Measurements from ENCODE around the gene CHN2.

Gene CHN2

DNA sequence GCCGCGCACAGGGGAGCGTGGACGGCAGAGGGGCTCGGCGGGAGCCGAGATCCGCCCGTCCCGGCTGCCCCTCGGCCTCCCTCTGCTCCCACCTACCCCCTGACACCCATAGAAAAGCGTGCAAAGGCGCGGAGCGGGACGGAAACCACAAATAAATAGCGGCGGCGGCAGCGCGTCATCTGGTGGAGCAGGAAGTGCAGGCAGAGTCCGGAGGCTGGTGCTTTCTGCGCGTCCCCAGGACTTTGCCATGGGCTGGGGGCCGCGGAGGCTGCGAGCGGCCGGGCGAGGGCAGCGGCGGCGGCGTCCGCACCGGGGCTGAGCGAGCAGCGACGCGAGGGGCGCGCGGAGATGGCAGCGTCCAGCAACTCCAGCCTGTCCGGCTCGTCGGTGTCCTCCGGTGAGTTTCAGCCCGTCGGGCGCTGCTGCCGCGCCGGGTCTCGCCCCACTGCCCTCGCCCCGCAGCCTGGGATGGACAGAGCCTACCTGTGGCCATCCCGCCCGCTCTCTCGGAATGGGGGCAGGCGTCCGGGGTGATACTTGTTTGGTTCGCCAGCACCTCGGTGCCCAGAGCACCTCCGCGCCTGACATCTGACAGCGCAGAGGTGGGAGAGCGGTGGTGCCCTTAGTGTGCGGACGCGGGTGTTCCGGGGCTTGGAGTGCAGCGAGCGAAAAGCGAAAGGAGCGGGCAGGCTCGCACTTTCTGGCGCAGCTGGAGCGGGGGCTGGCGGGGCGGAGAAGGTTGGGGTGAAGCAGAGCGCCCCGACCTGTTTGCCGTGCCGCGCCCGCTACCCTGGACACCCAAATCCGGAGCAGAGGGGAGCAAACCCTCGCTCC, at the start of gene CHN2:
TSS of gene CHN2 (plus strand) at position 182 of the 834 bp plus-strand sequence.
- H3F3A ChIP-seq (ENCODE audit: insufficient read depth) = no peaks in the 10 kb centered on the region
- no peak within 1 kb of the TSS for H3K4me3 ChIP-seq (ENCODE audit: insufficient read depth, low read length, poor library complexity, severe bottlenecking)
- H3K27me3 ChIP-seq (ENCODE audit: low read length) = no peaks in the 10 kb centered on the region
- H3K36me3 ChIP-seq (ENCODE audit: low read length) = no peaks in the 10 kb centered on the region
- no peak within 1 kb of the TSS for H3K27ac ChIP-seq (ENCODE audit: low read depth, low read length)
- no peak within 1 kb of the TSS for H2AFZ ChIP-seq (ENCODE audit: low read depth, low read length, severe bottlenecking)
- no peaks in the 10 kb centered on the region for H3K79me2 ChIP-seq (ENCODE audit: insufficient read depth, low read length)
- H3K9me2 ChIP-seq (replicated peaks; ENCODE audit: insufficient read depth, low read length) = no peaks in the 10 kb centered on the region
- H3K9ac ChIP-seq (ENCODE audit: low read length) = no peak within 1 kb of the TSS
- no peaks in the 10 kb centered on the region for H4K20me1 ChIP-seq (ENCODE audit: low read depth, low read length)
- TF ChIP-seq, protein P1, sequence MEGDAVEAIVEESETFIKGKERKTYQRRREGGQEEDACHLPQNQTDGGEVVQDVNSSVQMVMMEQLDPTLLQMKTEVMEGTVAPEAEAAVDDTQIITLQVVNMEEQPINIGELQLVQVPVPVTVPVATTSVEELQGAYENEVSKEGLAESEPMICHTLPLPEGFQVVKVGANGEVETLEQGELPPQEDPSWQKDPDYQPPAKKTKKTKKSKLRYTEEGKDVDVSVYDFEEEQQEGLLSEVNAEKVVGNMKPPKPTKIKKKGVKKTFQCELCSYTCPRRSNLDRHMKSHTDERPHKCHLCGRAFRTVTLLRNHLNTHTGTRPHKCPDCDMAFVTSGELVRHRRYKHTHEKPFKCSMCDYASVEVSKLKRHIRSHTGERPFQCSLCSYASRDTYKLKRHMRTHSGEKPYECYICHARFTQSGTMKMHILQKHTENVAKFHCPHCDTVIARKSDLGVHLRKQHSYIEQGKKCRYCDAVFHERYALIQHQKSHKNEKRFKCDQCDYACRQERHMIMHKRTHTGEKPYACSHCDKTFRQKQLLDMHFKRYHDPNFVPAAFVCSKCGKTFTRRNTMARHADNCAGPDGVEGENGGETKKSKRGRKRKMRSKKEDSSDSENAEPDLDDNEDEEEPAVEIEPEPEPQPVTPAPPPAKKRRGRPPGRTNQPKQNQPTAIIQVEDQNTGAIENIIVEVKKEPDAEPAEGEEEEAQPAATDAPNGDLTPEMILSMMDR (IDR thresholded peaks at IDR 0.05; ENCODE audit: insufficient read depth, low read length, poor library complexity, severe bottlenecking) = no peak
- no peak for TF ChIP-seq EZH2phosphoT487 (conservative IDR thresholded peaks at IDR 0.05; ENCODE audit: low read length)
- no peak within 1 kb of the TSS for H3K4me2 ChIP-seq (ENCODE audit: low read depth, low read length, poor library complexity, severe bottlenecking)
- H3K9me3 ChIP-seq (ENCODE audit: insufficient read depth, low read length) = no peaks in the 10 kb centered on the region

DNA sequence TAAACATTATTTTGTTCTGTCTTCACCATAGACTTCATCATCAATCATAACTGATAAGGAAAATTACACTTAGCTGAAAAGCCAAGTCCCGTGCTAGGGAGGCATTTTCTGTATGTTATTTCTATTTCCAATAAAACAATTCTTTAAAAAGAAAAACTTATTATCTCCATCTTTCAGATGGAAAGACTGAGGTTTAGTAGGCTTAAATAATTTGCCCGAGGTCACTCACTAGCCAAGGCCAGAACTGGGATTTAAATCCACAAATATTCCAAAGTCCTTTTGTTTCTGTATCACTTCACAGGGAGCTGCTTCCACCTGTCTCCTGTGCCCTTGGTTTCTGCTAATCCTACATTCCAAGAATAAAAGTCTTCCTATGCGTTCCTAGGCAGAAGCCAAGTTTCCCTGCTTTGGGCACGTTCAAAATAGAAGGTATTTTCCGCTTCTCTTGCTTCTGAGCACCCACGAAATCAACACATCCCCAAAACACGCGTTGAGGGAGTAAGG, 49.0 kb upstream of the CHN2 start:
- H3K9ac ChIP-seq (ENCODE audit: low read length) = no peak overlapping the region
- no peak overlapping the region for H2AFZ ChIP-seq (ENCODE audit: low read depth, low read length, severe bottlenecking)
- H3K4me2 ChIP-seq (ENCODE audit: low read depth, low read length, poor library complexity, severe bottlenecking) = no peak overlapping the region
- TF ChIP-seq, protein P1 (IDR thresholded peaks at IDR 0.05; ENCODE audit: insufficient read depth, low read length, poor library complexity, severe bottlenecking) = no peak
- TF ChIP-seq EZH2phosphoT487 (conservative IDR thresholded peaks at IDR 0.05; ENCODE audit: low read length) = no peak
- no peaks in the 10 kb centered on the region for H3K9me3 ChIP-seq (ENCODE audit: insufficient read depth, low read length)
- H4K20me1 ChIP-seq (ENCODE audit: low read depth, low read length) = no peaks in the 10 kb centered on the region
- H3F3A ChIP-seq (ENCODE audit: insufficient read depth) = no peaks in the 10 kb centered on the region
- H3K27ac ChIP-seq (ENCODE audit: low read depth, low read length) = no peak overlapping the region
- no peaks in the 10 kb centered on the region for H3K79me2 ChIP-seq (ENCODE audit: insufficient read depth, low read length)
- H3K9me2 ChIP-seq (replicated peaks; ENCODE audit: insufficient read depth, low read length) = no peaks in the 10 kb centered on the region
- H3K36me3 ChIP-seq (ENCODE audit: low read length) = no peaks in the 10 kb centered on the region
- H3K27me3 ChIP-seq (ENCODE audit: low read length) = no peaks in the 10 kb centered on the region
- no peak overlapping the region for H3K4me3 ChIP-seq (ENCODE audit: insufficient read depth, low read length, poor library complexity, severe bottlenecking)

DNA sequence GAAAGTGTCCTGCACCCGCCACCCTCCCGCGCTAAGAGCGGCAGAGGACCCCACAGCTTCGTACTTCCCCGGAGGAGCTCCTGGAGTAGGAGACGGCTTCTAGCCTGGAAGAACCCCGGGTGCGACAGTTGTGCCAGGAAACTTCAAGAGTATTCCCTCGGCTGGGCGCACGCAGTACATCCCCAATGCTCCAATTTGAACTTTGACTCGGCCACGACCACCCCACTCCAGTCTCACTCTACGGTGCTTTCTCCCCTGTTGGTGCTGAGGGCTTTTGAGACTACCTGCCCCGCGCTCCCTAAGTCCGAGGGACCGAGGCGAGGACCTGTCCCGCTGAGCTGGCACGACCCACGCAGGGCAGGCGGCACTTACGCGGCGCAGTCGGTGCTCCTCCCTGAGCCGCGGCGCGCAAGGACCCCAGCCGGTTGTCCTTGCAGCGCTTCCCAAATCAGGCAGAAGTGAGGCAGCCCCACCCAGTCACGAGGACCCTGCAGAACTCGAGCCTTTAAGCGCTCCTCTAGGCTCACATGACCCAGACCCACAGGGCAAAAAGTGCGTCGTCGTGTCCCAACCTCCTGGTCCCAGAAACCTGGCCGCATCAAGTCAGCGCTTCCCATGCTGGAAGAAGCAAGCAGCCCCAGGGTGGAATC, 48.4 kb upstream of the CHN2 start, which contains the start of gene CPVL:
TSS of gene CPVL (minus strand) at position 481 of the 650 bp plus-strand sequence. CDS start 25,476 bp downstream, outside the sequence.
- H2AFZ ChIP-seq (ENCODE audit: low read depth, low read length, severe bottlenecking) = no peak within 1 kb of the TSS
- no peak for TF ChIP-seq EZH2phosphoT487 (conservative IDR thresholded peaks at IDR 0.05; ENCODE audit: low read length)
- TF ChIP-seq, protein P1 (IDR thresholded peaks at IDR 0.05; ENCODE audit: insufficient read depth, low read length, poor library complexity, severe bottlenecking) = no peak
- no peak within 1 kb of the TSS for H3K27ac ChIP-seq (ENCODE audit: low read depth, low read length)
- H3K36me3 ChIP-seq (ENCODE audit: low read length) = no peaks in the 10 kb centered on the region
- no peak within 1 kb of the TSS for H3K4me3 ChIP-seq (ENCODE audit: insufficient read depth, low read length, poor library complexity, severe bottlenecking)
- H3K9me3 ChIP-seq (ENCODE audit: insufficient read depth, low read length) = no peaks in the 10 kb centered on the region
- H4K20me1 ChIP-seq (ENCODE audit: low read depth, low read length) = no peaks in the 10 kb centered on the region
- no peak within 1 kb of the TSS for H3K9ac ChIP-seq (ENCODE audit: low read length)
- H3K4me2 ChIP-seq (ENCODE audit: low read depth, low read length, poor library complexity, severe bottlenecking) = peak within 1 kb of the TSS; percentile 12
- no peaks in the 10 kb centered on the region for H3F3A ChIP-seq (ENCODE audit: insufficient read depth)
- no peaks in the 10 kb centered on the region for H3K79me2 ChIP-seq (ENCODE audit: insufficient read depth, low read length)
- no peaks in the 10 kb centered on the region for H3K9me2 ChIP-seq (replicated peaks; ENCODE audit: insufficient read depth, low read length)
- H3K27me3 ChIP-seq (ENCODE audit: low read length) = no peaks in the 10 kb centered on the region
